Choroid plexus epithelial cell (primary cell): ENCODE data around the gene MAEA.

ENCODE experiments used
- DNase-seq: peaks from one replicate; pipeline ENCODE4 v3.0.0-alpha.2; 2010; ENCODE audit warnings: low read depth
- H3K4me3 ChIP-seq: 2 replicates; pipeline ENCODE4 v1.5.1; 2011; ENCODE audit warnings: low read depth, mild to moderate bottlenecking, control low read depth, low read length, moderate library complexity
- CTCF ChIP-seq: conservative IDR thresholded peaks from 2 replicates; pipeline ENCODE4 v1.5.1; 2011; ENCODE audit warnings: low read depth, mild to moderate bottlenecking, control low read depth, inconsistent platforms, low read length, moderate library complexity

The MAEA gene

GRCh38 chr4:1289207-1290164 lies at the start of gene MAEA:
TSS of gene MAEA (plus strand) at chr4:1289891. CDS start at chr4:1289914, 23 bp downstream.
- peak within 1 kb of the TSS; percentile 81 for H3K4me3 ChIP-seq
- no peak for TF ChIP-seq CTCF
- DNase-seq = peak; percentile 97

- no peak overlapping the region for H3K4me3 ChIP-seq
- DNase-seq = no peak
- no peak for TF ChIP-seq CTCF
Observed at GRCh38 chr4:1239950-1240307, 49.8 kb upstream of the MAEA start.

GRCh38 chr4:1240721-1241465 lies 48.8 kb upstream of the MAEA start:
- DNase-seq = no peak
- no peak overlapping the region for H3K4me3 ChIP-seq
- no peak for TF ChIP-seq CTCF

GRCh38 chr4:1241466-1241935 lies 48.2 kb upstream of the MAEA start:
- H3K4me3 ChIP-seq = no peak overlapping the region
- TF ChIP-seq CTCF = no peak
- DNase-seq = no peak

GRCh38 chr4:1241936-1242505 lies 47.7 kb upstream of the MAEA start:
- no peak overlapping the region for H3K4me3 ChIP-seq
- no peak for DNase-seq
- no peak for TF ChIP-seq CTCF

- no peak for TF ChIP-seq CTCF
- H3K4me3 ChIP-seq = no peak overlapping the region
- no peak for DNase-seq
Observed at GRCh38 chr4:1242506-1243450, 46.9 kb upstream of the MAEA start.
